ENCODE data around the gene BICD1.
"Not testable (repeated sequence)": the region's sequence is repeated elsewhere in the genome, so short reads cannot be mapped to it uniquely, and the experiment has no call there.

The BICD1 gene

DNA sequence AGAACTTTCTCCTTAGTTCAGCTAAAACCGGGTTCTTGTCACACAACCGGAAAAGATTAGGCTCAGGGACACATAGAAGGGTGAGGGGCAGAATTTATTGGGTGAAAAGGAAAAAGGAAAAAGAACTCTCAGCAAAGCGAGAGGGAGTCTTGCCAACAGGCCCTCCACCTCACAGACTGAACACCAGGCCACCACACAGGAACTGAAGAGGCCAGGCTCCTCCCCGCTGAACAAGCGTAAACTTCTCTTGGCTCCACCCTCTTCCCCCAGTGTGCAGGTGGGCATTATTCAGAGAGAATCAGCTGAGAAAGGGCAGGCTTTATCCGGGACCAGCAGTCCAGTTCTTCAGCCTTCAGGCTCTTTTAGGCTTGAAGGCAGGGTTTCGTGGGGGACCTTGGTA is 167.1 kb downstream of the BICD1 start:
- Histone ChIP-seq H3K79me2 (ENCODE audit: insufficient read depth, low read depth) (peaks cover 7% of the 10 kb centered on the region; the same call in 1 of the 2 replicates), H3K27ac (peak overlapping the region; percentile 71), H3K4me1 (ENCODE audit: low read depth, poor library complexity, severe bottlenecking) (peaks cover 52% of the 10 kb centered on the region), H3K27me3 (ENCODE audit: insufficient read depth, low read depth) (no peaks in the 10 kb centered on the region), H2AFZ (ENCODE audit: low read depth) (peak overlapping the region; percentile 41; the same call in 1 of the 2 replicates), H3K9ac (peak overlapping the region; percentile 30; the same call in 1 of the 2 replicates), H4K20me1 (ENCODE audit: insufficient read depth) (no peaks in the 10 kb centered on the region), H3K4me2 (peak overlapping the region; percentile 87), H3K4me3 (IDR thresholded peaks at IDR 0.05; ENCODE audit: insufficient read depth, low read depth, low read length) (no peak overlapping the region), H3K36me3 (ENCODE audit: insufficient read depth) (no peaks in the 10 kb centered on the region)
- no peak for TF ChIP-seq CTCF (conservative IDR thresholded peaks at IDR 0.05; ENCODE audit: low read depth, low read length)

- H3K4me2 ChIP-seq, result peak overlapping the region; percentile 87; the same call in 1 of the 2 replicates
- H3K79me2 ChIP-seq (ENCODE audit: insufficient read depth, low read depth), result peaks cover 7% of the 10 kb centered on the region; the same call in 1 of the 2 replicates
- no peak for TF ChIP-seq CTCF (conservative IDR thresholded peaks at IDR 0.05; ENCODE audit: low read depth, low read length)
These were observed 168.0 kb downstream of the BICD1 start for GRCh38 chr12:32274665-32275064.

DNA sequence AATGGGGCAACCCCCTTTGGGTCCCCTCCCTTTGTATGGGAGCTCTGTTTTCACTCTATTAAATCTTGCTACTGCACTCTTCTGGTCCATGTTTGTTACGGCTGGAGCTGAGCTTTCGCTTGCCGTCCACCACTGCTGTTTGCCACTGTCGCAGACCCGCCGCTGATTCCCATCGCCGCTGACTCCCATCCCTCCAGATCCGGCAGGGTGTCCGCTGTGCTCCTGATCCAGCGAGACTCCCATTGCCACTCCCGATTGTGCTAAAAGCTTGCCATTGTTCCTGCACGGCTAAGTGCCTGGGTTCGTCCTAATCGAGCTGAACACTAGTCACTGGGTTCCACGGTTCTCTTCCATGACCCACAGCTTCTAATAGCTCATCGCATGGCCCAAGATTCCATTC is 168.9 kb downstream of the BICD1 start:
- not testable (repeated sequence) for H3K36me3 ChIP-seq (ENCODE audit: insufficient read depth); H3K27me3 ChIP-seq (ENCODE audit: insufficient read depth, low read depth); H2AFZ ChIP-seq (ENCODE audit: low read depth); H3K4me2 ChIP-seq; H3K9ac ChIP-seq; H3K27ac ChIP-seq; H4K20me1 ChIP-seq (ENCODE audit: insufficient read depth); H3K4me3 ChIP-seq (IDR thresholded peaks at IDR 0.05; ENCODE audit: insufficient read depth, low read depth, low read length); H3K79me2 ChIP-seq (ENCODE audit: insufficient read depth, low read depth)
- peaks cover 47% of the 10 kb centered on the region for H3K4me1 ChIP-seq (ENCODE audit: low read depth, poor library complexity, severe bottlenecking)

More at GRCh38 chr12:32274665-32275064, 168.0 kb downstream of the BICD1 start:
- H3K27me3 ChIP-seq (ENCODE audit: insufficient read depth, low read depth), result no peaks in the 10 kb centered on the region
- H3K4me1 ChIP-seq (ENCODE audit: low read depth, poor library complexity, severe bottlenecking), result peaks cover 52% of the 10 kb centered on the region
- no peak overlapping the region for H3K9ac ChIP-seq
- no peaks in the 10 kb centered on the region for H3K36me3 ChIP-seq (ENCODE audit: insufficient read depth)
- no peaks in the 10 kb centered on the region for H4K20me1 ChIP-seq (ENCODE audit: insufficient read depth)
- H3K27ac ChIP-seq, result no peak overlapping the region; the same call in 1 of the 2 replicates
- no peak overlapping the region for H3K4me3 ChIP-seq (IDR thresholded peaks at IDR 0.05; ENCODE audit: insufficient read depth, low read depth, low read length)
- H2AFZ ChIP-seq (ENCODE audit: low read depth), result no peak overlapping the region

- Histone ChIP-seq H3K36me3 (ENCODE audit: insufficient read depth) (no peaks in the 10 kb centered on the region), H4K20me1 (ENCODE audit: insufficient read depth) (no peaks in the 10 kb centered on the region), H3K4me3 (IDR thresholded peaks at IDR 0.05; ENCODE audit: insufficient read depth, low read depth, low read length) (no peak overlapping the region), H3K4me2 (no peak overlapping the region), H2AFZ (ENCODE audit: low read depth) (no peak overlapping the region), H3K9ac (no peak overlapping the region), H3K79me2 (ENCODE audit: insufficient read depth, low read depth) (no peaks in the 10 kb centered on the region), H3K27me3 (ENCODE audit: insufficient read depth, low read depth) (no peaks in the 10 kb centered on the region), H3K4me1 (ENCODE audit: low read depth, poor library complexity, severe bottlenecking) (peaks cover 25% of the 10 kb centered on the region), H3K27ac (no peak overlapping the region)
- no peak for TF ChIP-seq CTCF (conservative IDR thresholded peaks at IDR 0.05; ENCODE audit: low read depth, low read length)
These were observed 171.1 kb downstream of the BICD1 start for GRCh38 chr12:32277774-32278173.

DNA sequence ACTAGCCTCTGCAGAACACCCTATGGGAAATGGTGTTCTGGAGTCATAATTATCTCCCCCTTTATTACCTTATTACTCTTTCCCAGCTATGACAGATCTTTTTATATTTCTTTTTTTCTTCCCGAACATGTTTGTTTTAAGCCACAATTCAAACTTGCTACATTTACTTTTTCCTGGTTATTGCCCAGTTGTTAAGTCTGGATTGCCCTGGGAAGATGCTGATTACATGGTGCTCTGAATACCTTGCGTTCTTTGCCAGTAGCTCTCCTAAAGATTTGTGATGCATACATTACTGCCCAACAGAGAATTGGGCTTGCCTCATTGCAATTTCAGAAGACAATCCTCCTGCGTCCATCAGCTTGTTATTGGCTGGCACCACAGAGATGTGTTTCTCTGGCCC is 174.5 kb downstream of the BICD1 start:
- Histone ChIP-seq H3K4me2 (no peak overlapping the region), H3K27me3 (ENCODE audit: insufficient read depth, low read depth) (no peaks in the 10 kb centered on the region), H3K79me2 (ENCODE audit: insufficient read depth, low read depth) (no peaks in the 10 kb centered on the region)

More for the DNA sequence above, 174.5 kb downstream of the BICD1 start:
- Histone ChIP-seq H3K27ac (no peak overlapping the region), H3K9ac (no peak overlapping the region), H3K4me1 (ENCODE audit: low read depth, poor library complexity, severe bottlenecking) (no peaks in the 10 kb centered on the region), H3K4me3 (IDR thresholded peaks at IDR 0.05; ENCODE audit: insufficient read depth, low read depth, low read length) (no peak overlapping the region), H3K36me3 (ENCODE audit: insufficient read depth) (no peaks in the 10 kb centered on the region), H2AFZ (ENCODE audit: low read depth) (no peak overlapping the region), H4K20me1 (ENCODE audit: insufficient read depth) (no peaks in the 10 kb centered on the region)
- TF ChIP-seq CTCF (conservative IDR thresholded peaks at IDR 0.05; ENCODE audit: low read depth, low read length), result no peak

Measured in KMS-11 (cell line).